ENCODE measurements around the gene WDR90.

- TF ChIP-seq CTCF (IDR thresholded peaks at IDR 0.05 in 2 of 3, conservative IDR thresholded peaks at IDR 0.05 in 1 of 3; ENCODE audit: control insufficient read depth in 2 of 3, extremely low read depth in 1 of 3, insufficient read depth in 1 of 3, low read depth in 3 of 3, low read length in 3 of 3) (no peak), ESRRA (IDR thresholded peaks at IDR 0.05; ENCODE audit: low read length) (no peak), LARP7 (IDR thresholded peaks at IDR 0.05) (no peak), ATF7 (IDR thresholded peaks at IDR 0.05; ENCODE audit: low read depth) (no peak), ZNF384 (IDR thresholded peaks at IDR 0.05; ENCODE audit: borderline replicate concordance, low read depth, low read length) (no peak), NFYB (IDR thresholded peaks at IDR 0.05; ENCODE audit: insufficient read depth, low read depth, low read length) (no peak), PML (IDR thresholded peaks at IDR 0.05; ENCODE audit: low read length) (no peak), POLR2A (IDR thresholded peaks at IDR 0.05; ENCODE audit: low read depth, low read length) (no peak), HDAC6 (IDR thresholded peaks at IDR 0.05; ENCODE audit: unreplicated experiment) (no peak), EZH2 (IDR thresholded peaks at IDR 0.05; ENCODE audit: borderline replicate concordance, control insufficient read depth, low read depth, low read length) (no peak), BHLHE40 (IDR thresholded peaks at IDR 0.05; ENCODE audit: borderline replicate concordance in 1 of 2, low read depth in 2 of 2, low read length in 1 of 2) (no peak), NRF1 (conservative IDR thresholded peaks at IDR 0.05; ENCODE audit: low read depth, low read length) (no peak), SREBF1 (IDR thresholded peaks at IDR 0.05; ENCODE audit: low read length) (no peak)
These were observed 43.4 kb downstream of the WDR90 start for GRCh38 chr16:692356-693108.
